Liver (tissue), 3 donors: Measurements from ENCODE around the gene BRINP3.

Source experiments
- EGR1 ChIP-seq, 2 donors: IDR thresholded peaks; 2 replicates each; pipeline ENCODE4 v1.6.1; 2016 to 2018; ENCODE audit warnings: antibody characterized with exemption in 2 of 2, low read depth in 2 of 2
- SP1 ChIP-seq: IDR thresholded peaks from 2 replicates; pipeline ENCODE4 v1.6.1; 2018; ENCODE audit warnings: antibody characterized with exemption, mild to moderate bottlenecking
- TF ChIP-seq, protein P1 (sequence below): fragments of 150-350 bp; IDR thresholded peaks from 2 replicates; pipeline ENCODE4 v1.5.1; 2017; ENCODE audit warnings: improper control_type of control experiment, low read depth, low read length; ENCODE audit not compliant: missing input control
- TF ChIP-seq, protein P2 (sequence below): IDR thresholded peaks from 2 replicates; pipeline ENCODE4 v1.6.1; 2016; ENCODE audit warnings: antibody characterized with exemption, mild to moderate bottlenecking
- donor health status: healthy.
- donor health status: healthy.

DNA sequence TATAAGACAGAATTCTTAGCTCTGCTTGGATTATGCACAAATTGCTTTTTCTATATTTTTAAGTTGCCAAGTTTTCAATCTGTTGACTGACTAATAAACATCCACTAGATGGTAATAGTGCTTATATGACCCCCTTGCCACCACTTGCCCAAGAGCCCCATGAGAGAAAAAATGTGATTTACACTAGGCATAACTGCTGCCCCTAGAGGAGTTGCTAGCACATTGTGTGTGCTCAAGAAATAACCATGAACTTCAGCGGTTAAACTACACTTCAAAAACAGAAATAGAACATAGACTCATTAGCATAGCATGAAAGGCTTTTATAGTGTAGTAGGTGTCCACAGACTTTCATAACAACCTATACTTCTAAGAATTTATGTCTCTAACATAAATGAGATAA lies 61.4 kb downstream of the BRINP3 start:
- TF ChIP-seq SP1 (no peak), EGR1 (IDR thresholded peaks at IDR 0.05; ENCODE audit: low read depth in 2 of 2) (no peak)
- TF ChIP-seq, protein P1, sequence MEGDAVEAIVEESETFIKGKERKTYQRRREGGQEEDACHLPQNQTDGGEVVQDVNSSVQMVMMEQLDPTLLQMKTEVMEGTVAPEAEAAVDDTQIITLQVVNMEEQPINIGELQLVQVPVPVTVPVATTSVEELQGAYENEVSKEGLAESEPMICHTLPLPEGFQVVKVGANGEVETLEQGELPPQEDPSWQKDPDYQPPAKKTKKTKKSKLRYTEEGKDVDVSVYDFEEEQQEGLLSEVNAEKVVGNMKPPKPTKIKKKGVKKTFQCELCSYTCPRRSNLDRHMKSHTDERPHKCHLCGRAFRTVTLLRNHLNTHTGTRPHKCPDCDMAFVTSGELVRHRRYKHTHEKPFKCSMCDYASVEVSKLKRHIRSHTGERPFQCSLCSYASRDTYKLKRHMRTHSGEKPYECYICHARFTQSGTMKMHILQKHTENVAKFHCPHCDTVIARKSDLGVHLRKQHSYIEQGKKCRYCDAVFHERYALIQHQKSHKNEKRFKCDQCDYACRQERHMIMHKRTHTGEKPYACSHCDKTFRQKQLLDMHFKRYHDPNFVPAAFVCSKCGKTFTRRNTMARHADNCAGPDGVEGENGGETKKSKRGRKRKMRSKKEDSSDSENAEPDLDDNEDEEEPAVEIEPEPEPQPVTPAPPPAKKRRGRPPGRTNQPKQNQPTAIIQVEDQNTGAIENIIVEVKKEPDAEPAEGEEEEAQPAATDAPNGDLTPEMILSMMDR, result no peak
- TF ChIP-seq, protein P2, sequence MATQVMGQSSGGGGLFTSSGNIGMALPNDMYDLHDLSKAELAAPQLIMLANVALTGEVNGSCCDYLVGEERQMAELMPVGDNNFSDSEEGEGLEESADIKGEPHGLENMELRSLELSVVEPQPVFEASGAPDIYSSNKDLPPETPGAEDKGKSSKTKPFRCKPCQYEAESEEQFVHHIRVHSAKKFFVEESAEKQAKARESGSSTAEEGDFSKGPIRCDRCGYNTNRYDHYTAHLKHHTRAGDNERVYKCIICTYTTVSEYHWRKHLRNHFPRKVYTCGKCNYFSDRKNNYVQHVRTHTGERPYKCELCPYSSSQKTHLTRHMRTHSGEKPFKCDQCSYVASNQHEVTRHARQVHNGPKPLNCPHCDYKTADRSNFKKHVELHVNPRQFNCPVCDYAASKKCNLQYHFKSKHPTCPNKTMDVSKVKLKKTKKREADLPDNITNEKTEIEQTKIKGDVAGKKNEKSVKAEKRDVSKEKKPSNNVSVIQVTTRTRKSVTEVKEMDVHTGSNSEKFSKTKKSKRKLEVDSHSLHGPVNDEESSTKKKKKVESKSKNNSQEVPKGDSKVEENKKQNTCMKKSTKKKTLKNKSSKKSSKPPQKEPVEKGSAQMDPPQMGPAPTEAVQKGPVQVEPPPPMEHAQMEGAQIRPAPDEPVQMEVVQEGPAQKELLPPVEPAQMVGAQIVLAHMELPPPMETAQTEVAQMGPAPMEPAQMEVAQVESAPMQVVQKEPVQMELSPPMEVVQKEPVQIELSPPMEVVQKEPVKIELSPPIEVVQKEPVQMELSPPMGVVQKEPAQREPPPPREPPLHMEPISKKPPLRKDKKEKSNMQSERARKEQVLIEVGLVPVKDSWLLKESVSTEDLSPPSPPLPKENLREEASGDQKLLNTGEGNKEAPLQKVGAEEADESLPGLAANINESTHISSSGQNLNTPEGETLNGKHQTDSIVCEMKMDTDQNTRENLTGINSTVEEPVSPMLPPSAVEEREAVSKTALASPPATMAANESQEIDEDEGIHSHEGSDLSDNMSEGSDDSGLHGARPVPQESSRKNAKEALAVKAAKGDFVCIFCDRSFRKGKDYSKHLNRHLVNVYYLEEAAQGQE, result no peak
